Cardiac muscle cell (in vitro differentiated cells and primary cell): ENCODE results near the gene PRSS33. TPM values are rescaled to one million over a fixed set of nuclear protein-coding genes. Genes with fewer than 3 reads are reported as not detected.

Experiments used
- DNase-seq, 2 donors: peaks; one replicate each; pipeline versions ENCODE4 v3.0.0 to v3.0.0-alpha.2; 2010 to 2017; ENCODE audit warnings: low read depth in 1 of 2, low spot score in 1 of 2
- H3K27ac ChIP-seq: fragments of 200-600 bp; sonication (generic); 2 replicates; pipeline ENCODE4 v1.5.1; 2016
- H3K27me3 ChIP-seq: fragments of 200-600 bp; sonication (generic); 2 replicates; pipeline ENCODE4 v1.6.0; 2016; ENCODE audit warnings: control low read depth
- H3K36me3 ChIP-seq: fragments of 200-600 bp; sonication (generic); 2 replicates; pipeline ENCODE4 v1.5.1; 2016; ENCODE audit warnings: control low read depth
- H3K4me1 ChIP-seq: fragments of 200-600 bp; sonication (generic); 2 replicates; pipeline ENCODE4 v1.8.1; 2017; ENCODE audit warnings: low read depth, mild to moderate bottlenecking, mixed run types
- H3K4me3 ChIP-seq: fragments of 200-600 bp; sonication (generic); 2 replicates; pipeline ENCODE4 v1.5.1; 2016; ENCODE audit warnings: mild to moderate bottlenecking
- H3K9me3 ChIP-seq: fragments of 200-600 bp; sonication (generic); 2 replicates; pipeline ENCODE4 v1.5.1; 2017; ENCODE audit warnings: low read depth, mild to moderate bottlenecking, control low read depth
- CTCF ChIP-seq: IDR thresholded peaks from 2 replicates; pipeline ENCODE4 v1.5.1; 2012; ENCODE audit warnings: low read depth, mild to moderate bottlenecking, low read length
- polyA plus RNA-seq: library from polyadenylated mRNA; unstranded; fragments of >200 nt; fragmentation: Nextera tagmentation; extraction: Ambion mirVana; gene quantifications from 2 replicates; pipeline ENCODE4 v1.2.1, GENCODE V29; 2016
- total RNA-seq: library from RNA; depleted of rRNA; stranded (reverse); fragments of >200 nt; gene quantifications from 2 replicates; pipeline ENCODE4 v1.2.3, GENCODE V29; 2016

PRSS33 gene
- total and polyA plus RNA-seq, 2 experiments from 2014 or later = not detected

GRCh38 chr16:2792940-2793339, 5.6 kb upstream of the PRSS33 start:
- Histone ChIP-seq H3K9me3 (no peaks in the 10 kb centered on the region), H3K27me3 (peaks cover 16% of the 10 kb centered on the region), H3K4me1 (no peaks in the 10 kb centered on the region), H3K27ac (no peak overlapping the region), H3K36me3 (no peaks in the 10 kb centered on the region), H3K4me3 (no peak overlapping the region)
- no peak for DNase-seq
- no peak for TF ChIP-seq CTCF

GRCh38 chr16:2791174-2791573, 3.8 kb upstream of the PRSS33 start:
- no peak for TF ChIP-seq CTCF
- Histone ChIP-seq H3K4me3 (no peak overlapping the region), H3K27ac (no peak overlapping the region), H3K9me3 (no peaks in the 10 kb centered on the region), H3K36me3 (no peaks in the 10 kb centered on the region), H3K4me1 (no peaks in the 10 kb centered on the region), H3K27me3 (peaks cover 21% of the 10 kb centered on the region)
- no peak for DNase-seq

GRCh38 chr16:2790631-2791030, 3.3 kb upstream of the PRSS33 start:
- DNase-seq = no peak
- Histone ChIP-seq H3K27me3 (peaks cover 26% of the 10 kb centered on the region), H3K27ac (no peak overlapping the region), H3K4me1 (no peaks in the 10 kb centered on the region), H3K9me3 (no peaks in the 10 kb centered on the region), H3K36me3 (no peaks in the 10 kb centered on the region), H3K4me3 (no peak overlapping the region)
- TF ChIP-seq CTCF = no peak

GRCh38 chr16:2787961-2788360, 601 bp upstream of the PRSS33 start:
- Histone ChIP-seq H3K36me3 (no peaks in the 10 kb centered on the region), H3K4me3 (no peak overlapping the region), H3K4me1 (no peaks in the 10 kb centered on the region), H3K9me3 (no peaks in the 10 kb centered on the region), H3K27ac (no peak overlapping the region), H3K27me3 (peaks cover 39% of the 10 kb centered on the region)
- no peak for DNase-seq
- no peak for TF ChIP-seq CTCF

- no peak for DNase-seq
- no peaks in the 10 kb centered on the region for H3K36me3 ChIP-seq
- no peaks in the 10 kb centered on the region for H3K4me1 ChIP-seq
- H3K9me3 ChIP-seq = no peaks in the 10 kb centered on the region
- no peak overlapping the region for H3K27ac ChIP-seq
- H3K4me3 ChIP-seq = no peak overlapping the region
- peaks cover 36% of the 10 kb centered on the region for H3K27me3 ChIP-seq
- TF ChIP-seq CTCF = no peak
These were observed 571 bp downstream of the PRSS33 start for GRCh38 chr16:2786826-2787151.
